Measurements from ENCODE around the gene GAL3ST1.

GRCh38 chr22:30511911-30512310 is 62.6 kb downstream of the GAL3ST1 start:
- TF ChIP-seq CTCF (IDR thresholded peaks at IDR 0.05) = no peak
- no peak for TF ChIP-seq EZH2 (IDR thresholded peaks at IDR 0.05)

Measured in neural progenitor cell (in vitro differentiated cells).